Measurements from ENCODE around the gene ZNF365. TPM values are rescaled to one million over a fixed set of nuclear protein-coding genes. Genes with fewer than 3 reads are reported as not detected.
"Not testable (repeated sequence)": the region's sequence is repeated elsewhere in the genome, so short reads cannot be mapped to it uniquely, and the experiment has no call there.

ZNF365 gene
- polyA plus RNA-seq, 4 donors = 0.26 to 0.32 (median 0.29) TPM

- no peak for DNase-seq (ENCODE audit: low read depth in 4 of 4, low spot score in 3 of 4)
These were observed 2.9 kb downstream of the ZNF365 start for GRCh38 chr10:62377026-62377415.

GRCh38 chr10:62377966-62378365 lies 3.8 kb downstream of the ZNF365 start:
- DNase-seq (ENCODE audit: low read depth in 4 of 4, low spot score in 3 of 4) = no peak

GRCh38 chr10:62378877-62379276 lies 4.7 kb downstream of the ZNF365 start:
- DNase-seq (ENCODE audit: low read depth in 4 of 4, low spot score in 3 of 4) = not testable (repeated sequence)

GRCh38 chr10:62379394-62379793 lies 5.2 kb downstream of the ZNF365 start:
- DNase-seq (ENCODE audit: low read depth in 4 of 4, low spot score in 3 of 4) = no peak

- no peak for DNase-seq (ENCODE audit: low read depth in 4 of 4, low spot score in 3 of 4)
These were observed 5.8 kb downstream of the ZNF365 start for GRCh38 chr10:62380016-62380415.

GRCh38 chr10:62381385-62382102 lies 7.4 kb downstream of the ZNF365 start:
- DNase-seq (ENCODE audit: low read depth in 4 of 4, low spot score in 3 of 4) = no peak

- DNase-seq (ENCODE audit: low read depth in 4 of 4, low spot score in 3 of 4) = no peak
These were observed 8.7 kb downstream of the ZNF365 start for GRCh38 chr10:62382831-62383230.

- no peak for DNase-seq (ENCODE audit: low read depth in 4 of 4, low spot score in 3 of 4)
These were observed 9.9 kb downstream of the ZNF365 start for GRCh38 chr10:62384057-62384446.

GRCh38 chr10:62384447-62385081 lies 10.4 kb downstream of the ZNF365 start:
- peak in 1 of 4 donors; percentile 10 for DNase-seq (ENCODE audit: low read depth in 4 of 4, low spot score in 3 of 4)

- no peak for DNase-seq (ENCODE audit: low read depth in 4 of 4, low spot score in 3 of 4)
These were observed 12.5 kb downstream of the ZNF365 start for GRCh38 chr10:62386356-62387320.

GRCh38 chr10:62388328-62388727 lies 14.2 kb downstream of the ZNF365 start:
- no peak for DNase-seq (ENCODE audit: low read depth in 4 of 4, low spot score in 3 of 4)

GRCh38 chr10:62390497-62391176 lies 16.5 kb downstream of the ZNF365 start:
- DNase-seq (ENCODE audit: low read depth in 4 of 4, low spot score in 3 of 4) = no peak

- no peak for DNase-seq (ENCODE audit: low read depth in 4 of 4, low spot score in 3 of 4)
These were observed 19.1 kb downstream of the ZNF365 start for GRCh38 chr10:62393237-62393636.

- DNase-seq (ENCODE audit: low read depth in 4 of 4, low spot score in 3 of 4) = no peak
These were observed 20.4 kb downstream of the ZNF365 start for GRCh38 chr10:62394556-62395018.

- DNase-seq (ENCODE audit: low read depth in 4 of 4, low spot score in 3 of 4) = no peak
These were observed 21.7 kb downstream of the ZNF365 start for GRCh38 chr10:62395892-62396291.

- DNase-seq (ENCODE audit: low read depth in 4 of 4, low spot score in 3 of 4) = no peak
These were observed 22.7 kb downstream of the ZNF365 start for GRCh38 chr10:62396864-62397263.

GRCh38 chr10:62399211-62399610 lies 25.0 kb downstream of the ZNF365 start:
- no peak for DNase-seq (ENCODE audit: low read depth in 4 of 4, low spot score in 3 of 4)

- no peak for DNase-seq (ENCODE audit: low read depth in 4 of 4, low spot score in 3 of 4)
These were observed 28.3 kb downstream of the ZNF365 start for GRCh38 chr10:62402508-62402907.

GRCh38 chr10:62410528-62410927 lies 36.4 kb downstream of the ZNF365 start:
- DNase-seq (ENCODE audit: low read depth in 4 of 4, low spot score in 3 of 4) = not testable (repeated sequence)

GRCh38 chr10:62410934-62411333 lies 36.8 kb downstream of the ZNF365 start:
- not testable (repeated sequence) for DNase-seq (ENCODE audit: low read depth in 4 of 4, low spot score in 3 of 4)
